GM12873 (cell line): ENCODE data around the gene RIMBP2.

Experiments
- CTCF ChIP-seq: IDR thresholded peaks from 2 replicates; pipeline ENCODE4 v1.5.1; 2012; ENCODE audit warnings: low read depth, mild to moderate bottlenecking, moderate library complexity, low read length, control low read depth; ENCODE audit not compliant: insufficient read depth; ENCODE audit errors: missing control alignments

RIMBP2 gene

DNA sequence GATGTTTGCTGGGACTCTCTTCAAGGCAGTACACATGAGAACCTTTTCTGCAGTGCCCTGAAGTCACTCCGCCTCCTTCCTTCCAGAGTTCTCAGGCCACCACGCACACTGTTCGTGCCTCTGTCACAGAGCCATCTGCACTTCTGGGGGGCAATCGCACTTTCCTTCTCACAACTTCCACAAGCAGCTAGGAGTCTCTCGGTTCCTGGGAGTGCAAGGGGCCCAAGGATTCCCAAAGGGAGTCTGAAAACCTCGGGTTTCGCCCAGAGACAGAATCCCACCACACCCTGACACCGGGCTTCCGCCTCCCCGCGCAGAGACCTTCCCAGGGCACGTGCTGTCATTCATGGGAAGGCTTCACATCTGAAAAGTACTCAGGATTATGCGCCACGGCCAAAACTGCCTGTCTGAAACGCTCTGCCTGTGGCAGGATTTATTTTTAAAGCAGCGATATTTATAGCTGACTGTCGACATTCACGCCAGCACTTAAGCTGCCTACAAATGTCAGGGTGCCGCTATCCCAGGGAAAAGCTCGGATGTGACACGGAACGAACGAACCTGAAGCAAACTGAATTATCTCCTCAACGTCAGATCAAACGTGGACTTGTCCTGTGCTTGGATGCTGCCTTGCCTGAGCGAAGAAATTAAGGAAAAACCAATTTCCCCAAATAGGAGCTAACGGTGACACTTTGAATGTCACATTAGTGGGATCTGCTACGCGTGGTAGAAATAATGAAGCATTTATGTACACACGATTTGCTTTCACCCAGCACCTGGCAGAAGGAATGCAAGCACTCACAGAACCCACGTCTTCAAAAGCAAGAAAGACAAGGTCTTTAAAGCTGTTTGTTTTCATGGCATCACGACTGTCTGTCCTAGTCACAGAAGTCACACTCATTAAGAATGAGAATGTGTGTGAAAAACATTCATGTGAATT lies 224.4 kb downstream of the RIMBP2 start:
- TF ChIP-seq CTCF, result no peak

DNA sequence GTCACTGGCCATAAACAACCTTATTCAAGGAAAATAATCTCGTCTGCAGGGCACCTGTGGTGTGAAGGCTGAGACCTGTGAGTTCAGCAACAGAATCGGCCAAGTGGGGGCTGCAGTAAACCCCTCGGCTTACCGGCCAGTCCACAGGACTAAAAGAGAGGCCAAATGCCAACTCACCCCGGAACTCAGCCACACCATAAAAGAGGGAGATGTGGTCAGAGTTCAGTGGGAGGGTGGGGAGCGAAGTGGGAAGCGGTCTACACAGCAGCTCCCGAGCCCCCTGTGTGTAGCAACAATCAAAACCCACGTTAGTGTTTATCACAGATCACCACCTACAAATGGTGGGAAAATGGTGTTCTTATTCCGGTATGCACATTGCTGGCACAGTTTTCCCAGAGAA lies 225.4 kb downstream of the RIMBP2 start:
- TF ChIP-seq CTCF, result no peak

GRCh38 chr12:130489293-130489692 lies 226.8 kb downstream of the RIMBP2 start:
- TF ChIP-seq CTCF, result no peak

GRCh38 chr12:130488358-130488710 lies 227.8 kb downstream of the RIMBP2 start:
- TF ChIP-seq CTCF, result no peak

- no peak for TF ChIP-seq CTCF
Observed at GRCh38 chr12:130487636-130488357, 228.3 kb downstream of the RIMBP2 start.

DNA sequence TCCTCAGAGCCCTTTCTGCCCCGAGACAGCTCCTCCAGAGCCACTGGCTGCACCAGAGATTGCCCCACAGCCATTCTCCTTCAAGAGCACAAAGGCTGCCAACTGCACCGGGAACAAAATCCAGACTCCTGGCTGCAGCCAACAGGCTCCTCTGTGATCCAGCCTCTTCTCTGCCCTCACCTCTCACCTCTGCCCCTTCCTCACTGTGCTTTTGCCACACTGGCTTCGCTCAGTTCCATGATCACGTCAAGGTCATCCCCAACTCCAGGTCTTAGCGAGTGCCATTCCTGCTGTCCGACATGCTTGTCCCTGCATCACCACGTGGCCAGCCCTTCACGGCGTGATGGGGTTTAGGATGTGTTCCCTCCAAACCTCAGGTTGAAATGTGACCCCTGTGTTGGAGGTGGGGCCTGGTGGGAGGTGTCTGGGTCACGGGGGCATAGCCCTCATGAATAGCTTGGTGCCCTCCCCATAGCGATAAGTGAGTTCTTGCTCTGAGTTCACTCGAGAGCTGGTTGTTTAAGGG lies 229.1 kb downstream of the RIMBP2 start:
- TF ChIP-seq CTCF, result no peak

- no peak for TF ChIP-seq CTCF
Observed at GRCh38 chr12:130486146-130486435, 230.0 kb downstream of the RIMBP2 start.
